Neural cell (in vitro differentiated cells): Measurements from ENCODE around the gene PPP1R13B. TPM values are rescaled to one million over a fixed set of nuclear protein-coding genes. Genes with fewer than 3 reads are reported as not detected.

Source experiments
- H2AFZ ChIP-seq: fragments of 200-600, 300-800 bp; sonication (generic), shearing (Covaris generic); 2 replicates; pipeline ENCODE4 v1.6.0; 2014; ENCODE audit warnings: low read depth, mild to moderate bottlenecking, antibody characterized with exemption, low read length, moderate library complexity
- H3F3A ChIP-seq: fragments of 200-600 bp; shearing (Covaris generic); 2 replicates; pipeline ENCODE4 v1.6.1; 2016; ENCODE audit warnings: mild to moderate bottlenecking, moderate library complexity, mixed read lengths, antibody characterized with exemption, low read length; ENCODE audit not compliant: insufficient read depth, poor library complexity, severe bottlenecking
- H3K27ac ChIP-seq: fragments of 200-600, 300-800 bp; sonication (generic), shearing (Covaris generic); 2 replicates; pipeline ENCODE4 v1.5.1; 2014; ENCODE audit warnings: mild to moderate bottlenecking, low read length, moderate library complexity
- H3K27me3 ChIP-seq: fragments of 300-800, 200-600 bp; sonication (generic), shearing (Covaris generic); 2 replicates; pipeline ENCODE4 v1.6.0; 2014; ENCODE audit warnings: mild to moderate bottlenecking, low read depth, low read length, moderate library complexity; ENCODE audit not compliant: insufficient read depth
- H3K36me3 ChIP-seq: fragments of 300-800, 200-600 bp; sonication (generic), shearing (Covaris generic); 2 replicates; pipeline ENCODE4 v1.5.1; 2014; ENCODE audit warnings: mild to moderate bottlenecking, antibody characterized with exemption, low read length, moderate library complexity; ENCODE audit not compliant: insufficient read depth
- H3K4me2 ChIP-seq: fragments of 300-800, 200-600 bp; sonication (generic), shearing (Covaris generic); 2 replicates; pipeline ENCODE4 v1.6.0; 2014; ENCODE audit warnings: mild to moderate bottlenecking, low read length
- H3K4me3 ChIP-seq: fragments of 300-800, 200-600 bp; sonication (generic), shearing (Covaris generic); 2 replicates; pipeline ENCODE4 v1.5.1; 2014; ENCODE audit warnings: mild to moderate bottlenecking, low read length, moderate library complexity
- H3K79me2 ChIP-seq: fragments of 200-600 bp; shearing (Covaris generic); replicated peaks from 2 replicates; pipeline ENCODE4 v1.6.0; 2014; ENCODE audit warnings: mild to moderate bottlenecking, low read length, moderate library complexity; ENCODE audit not compliant: insufficient read depth
- H3K9ac ChIP-seq: fragments of 300-800, 200-600 bp; sonication (generic), shearing (Covaris generic); 2 replicates; pipeline ENCODE4 v1.6.1; 2016; ENCODE audit warnings: mild to moderate bottlenecking, low read length, mixed read lengths
- H3K9me2 ChIP-seq: fragments of 200-600 bp; shearing (Covaris generic); 2 replicates; pipeline ENCODE4 v1.6.1; 2016; ENCODE audit warnings: mild to moderate bottlenecking, low read length, mixed read lengths; ENCODE audit not compliant: insufficient read depth
- H3K9me3 ChIP-seq: fragments of 200-600, 300-800 bp; sonication (generic), shearing (Covaris generic); 2 replicates; pipeline ENCODE4 v1.6.1; 2016; ENCODE audit warnings: mild to moderate bottlenecking, mixed run types, low read length, moderate library complexity, mixed read lengths
- H4K20me1 ChIP-seq: fragments of 200-600 bp; shearing (Covaris generic); 2 replicates; pipeline ENCODE4 v1.6.1; 2016; ENCODE audit warnings: mild to moderate bottlenecking, mixed run types; ENCODE audit not compliant: insufficient read depth
- CTCF ChIP-seq: fragments of 450-650 bp; IDR thresholded peaks from 2 replicates; pipeline ENCODE4 v1.5.1; 2014; ENCODE audit warnings: antibody characterized with exemption, mild to moderate bottlenecking, moderate library complexity; ENCODE audit not compliant: poor library complexity, severe bottlenecking
- EZH2 ChIP-seq: fragments of 200-600, 300-800 bp; shearing (Covaris generic), sonication (generic); IDR thresholded peaks from 2 replicates; pipeline ENCODE4 v1.6.1; 2014; ENCODE audit warnings: antibody characterized with exemption, low read length, borderline replicate concordance, mild to moderate bottlenecking; ENCODE audit not compliant: insufficient read depth, poor library complexity, severe bottlenecking
- MXI1 ChIP-seq: fragments of 450-650 bp; conservative IDR thresholded peaks from 2 replicates; pipeline ENCODE4 v1.6.1; 2014; ENCODE audit warnings: antibody characterized with exemption, mild to moderate bottlenecking; ENCODE audit not compliant: poor library complexity, severe bottlenecking
- POLR2AphosphoS5 ChIP-seq: IDR thresholded peaks from 2 replicates; pipeline ENCODE4 v1.6.1; 2012
- RAD21 ChIP-seq: fragments of 450-650 bp; conservative IDR thresholded peaks from 2 replicates; pipeline ENCODE4 v1.6.1; 2014; ENCODE audit warnings: antibody characterized with exemption, mild to moderate bottlenecking, moderate library complexity
- REST ChIP-seq: IDR thresholded peaks from 2 replicates; pipeline ENCODE4 v1.6.1; 2012; ENCODE audit warnings: borderline replicate concordance
- SMC3 ChIP-seq: fragments of 450-650 bp; conservative IDR thresholded peaks from 2 replicates; pipeline ENCODE4 v1.6.1; 2014; ENCODE audit warnings: antibody characterized with exemption, mild to moderate bottlenecking, moderate library complexity; ENCODE audit not compliant: poor library complexity
- TAF1 ChIP-seq: IDR thresholded peaks from 2 replicates; pipeline ENCODE4 v1.6.1; 2012; ENCODE audit warnings: low read depth
- polyA plus RNA-seq: library from polyadenylated mRNA; depleted of rRNA; stranded (reverse); fragments of >200 nt; gene quantifications from 2 replicates; pipeline ENCODE4 v1.2.3, GENCODE V29; 2014

PPP1R13B gene
- polyA plus RNA-seq, 1 donor from 2014 or later: 8.2 TPM

GRCh38 chr14:103818422-103818821 is 29.0 kb downstream of the PPP1R13B start:
- Histone ChIP-seq H3K79me2 (no peaks in the 10 kb centered on the region), H3F3A (no peaks in the 10 kb centered on the region), H3K27me3 (no peaks in the 10 kb centered on the region), H3K4me2 (no peak overlapping the region), H3K9ac (no peak overlapping the region), H3K9me3 (no peaks in the 10 kb centered on the region), H3K27ac (no peak overlapping the region), H3K9me2 (no peaks in the 10 kb centered on the region), H2AFZ (no peak overlapping the region), H3K4me3 (no peak overlapping the region), H3K36me3 (no peaks in the 10 kb centered on the region), H4K20me1 (no peaks in the 10 kb centered on the region)
- no peak for TF ChIP-seq REST
- no peak for TF ChIP-seq POLR2AphosphoS5
- no peak for TF ChIP-seq RAD21

- Histone ChIP-seq H3K9ac (no peak overlapping the region), H3K9me2 (no peaks in the 10 kb centered on the region), H3K27ac (no peak overlapping the region), H3K27me3 (no peaks in the 10 kb centered on the region), H4K20me1 (no peaks in the 10 kb centered on the region), H2AFZ (no peak overlapping the region), H3K9me3 (no peaks in the 10 kb centered on the region), H3K4me2 (no peak overlapping the region), H3K79me2 (no peaks in the 10 kb centered on the region), H3K4me3 (no peak overlapping the region), H3K36me3 (no peaks in the 10 kb centered on the region), H3F3A (no peaks in the 10 kb centered on the region)
- TF ChIP-seq CTCF (no peak), REST (no peak), EZH2 (no peak), POLR2AphosphoS5 (no peak), MXI1 (no peak), TAF1 (no peak), RAD21 (no peak), SMC3 (no peak)
Measured at GRCh38 chr14:103817595-103817994, 29.8 kb downstream of the PPP1R13B start.
